Renal cortical epithelial cell (primary cell): Measurements from ENCODE around the gene HDAC9. TPM values are rescaled to one million over a fixed set of nuclear protein-coding genes. Genes with fewer than 3 reads are reported as not detected.
"Not testable (repeated sequence)": the region's sequence is repeated elsewhere in the genome, so short reads cannot be mapped to it uniquely, and the experiment has no call there.

Experiments used
- DNase-seq: peaks from one replicate; pipeline ENCODE4 v3.0.0-alpha.2; 2011; ENCODE audit warnings: low read depth
- total RNA-seq: library from RNA; depleted of rRNA; stranded (reverse); fragments of >200 nt; gene quantifications from 2 replicates; pipeline ENCODE4 v1.2.3, GENCODE V29; 2014

Gene HDAC9
- total RNA-seq, 1 donor from 2014 or later, result 41.8 TPM

DNA sequence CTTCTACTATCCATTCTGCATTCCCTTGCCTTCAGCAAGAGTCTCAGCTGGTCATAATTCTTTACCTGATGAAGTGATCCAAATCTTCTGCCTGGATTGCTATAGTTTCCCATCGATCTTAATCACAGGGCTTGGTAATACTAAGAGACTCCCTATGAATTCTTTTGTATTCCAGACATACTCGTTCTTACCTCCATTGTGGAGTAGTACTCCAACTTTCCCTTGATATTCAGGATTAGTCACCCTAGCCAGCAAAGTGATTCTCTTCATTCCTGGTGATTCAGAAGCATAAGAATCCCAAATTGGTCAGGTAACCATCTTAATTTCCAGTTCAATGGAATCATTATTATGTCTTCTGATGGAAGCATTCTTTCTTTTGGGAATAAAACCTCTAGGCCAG lies 525.2 kb downstream of the HDAC9 start:
- DNase-seq, result peak; percentile 59

DNA sequence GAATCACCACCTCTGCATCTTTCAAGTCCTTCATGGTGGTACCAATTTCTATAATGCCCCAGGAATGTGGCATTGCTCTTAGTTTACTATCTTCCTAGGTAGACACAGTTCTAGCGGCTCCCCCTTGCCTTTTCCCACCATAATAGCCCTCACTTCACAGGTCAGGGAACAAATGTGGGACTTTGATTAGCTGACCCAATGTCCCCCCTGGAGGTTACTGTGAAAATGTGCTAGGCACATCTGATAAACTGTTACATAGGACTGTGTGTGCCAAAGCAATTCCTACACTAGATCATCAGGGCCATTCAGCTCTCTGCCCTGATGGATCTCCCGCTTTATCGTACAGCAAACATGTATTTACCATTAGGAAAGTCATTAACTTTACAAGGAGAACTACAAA lies 527.9 kb downstream of the HDAC9 start:
- no peak for DNase-seq

DNA sequence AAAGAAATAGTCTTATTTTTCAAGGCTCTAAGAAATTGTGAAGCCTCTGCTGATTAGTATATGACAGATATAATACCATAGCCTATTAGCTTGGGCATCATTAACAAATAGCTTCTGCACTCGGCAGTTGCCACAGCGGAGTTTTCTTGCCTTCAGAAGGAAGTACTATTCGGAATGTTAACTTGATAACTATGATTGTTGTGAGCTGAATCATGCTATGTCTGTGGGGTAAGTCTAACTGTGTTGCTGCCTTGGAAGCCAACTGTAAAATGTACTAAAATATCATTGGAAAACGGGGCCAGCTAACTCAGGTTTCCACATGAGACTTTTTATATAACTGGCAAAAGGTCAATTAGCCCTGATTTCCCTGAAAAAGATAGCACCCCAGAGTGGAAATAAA lies 528.7 kb downstream of the HDAC9 start:
- peak; percentile 35 for DNase-seq

DNA sequence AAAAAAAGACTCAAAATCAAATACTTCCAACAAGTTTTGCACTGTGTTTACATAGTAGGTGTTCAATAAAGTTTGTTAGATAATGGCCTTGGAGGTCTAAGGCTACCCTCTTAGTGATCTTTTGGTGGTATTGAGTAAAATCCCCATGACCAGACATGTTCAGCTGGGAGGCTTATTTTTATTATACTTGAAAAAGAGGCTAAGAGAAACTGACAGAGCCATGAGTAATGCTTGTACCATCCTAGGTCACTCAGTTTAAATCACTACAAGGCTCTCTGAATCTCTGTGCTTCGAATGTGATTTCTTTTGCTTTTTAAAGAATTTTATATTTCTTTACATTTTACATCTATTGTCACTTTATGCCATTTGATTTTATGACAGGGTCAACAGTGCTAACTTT lies 531.3 kb downstream of the HDAC9 start:
- no peak for DNase-seq

DNA sequence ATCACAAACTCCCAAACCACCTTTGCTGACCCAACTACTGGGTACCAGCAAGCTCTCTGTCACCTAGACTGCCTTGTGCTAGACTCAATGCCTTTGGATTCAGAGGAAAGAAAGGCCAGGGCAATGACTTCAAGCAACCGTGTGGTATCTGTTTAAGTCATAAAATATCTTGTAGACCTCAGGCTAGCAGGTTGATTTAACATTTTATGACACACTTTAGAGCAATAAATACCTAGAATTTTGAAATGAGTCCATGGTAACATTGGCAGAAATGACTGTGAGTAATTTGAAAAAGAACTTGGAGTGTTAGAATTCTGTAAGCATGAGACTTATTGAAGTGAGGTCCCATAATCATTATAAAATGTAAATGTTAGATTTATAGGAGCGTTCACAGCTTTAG lies 534.7 kb downstream of the HDAC9 start:
- peak; percentile 7 for DNase-seq

DNA sequence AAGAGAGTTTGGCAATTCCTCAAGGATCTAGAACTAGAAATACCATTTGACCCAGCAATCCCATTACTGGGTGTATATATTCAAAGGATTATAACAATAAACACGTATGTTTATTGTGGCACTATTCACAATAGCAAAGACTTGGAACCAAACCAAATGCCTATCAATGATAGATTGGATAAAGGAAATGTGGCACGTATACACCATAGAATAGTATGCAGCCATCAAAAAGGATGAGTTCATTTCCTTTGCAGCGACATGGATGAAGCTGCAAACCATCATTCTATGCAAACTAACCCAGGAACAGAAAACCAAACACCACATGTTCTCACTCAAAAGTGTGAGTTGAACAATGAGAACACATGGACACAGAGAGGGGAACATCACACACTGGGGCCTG lies 537.4 kb downstream of the HDAC9 start:
- DNase-seq, result not testable (repeated sequence)

DNA sequence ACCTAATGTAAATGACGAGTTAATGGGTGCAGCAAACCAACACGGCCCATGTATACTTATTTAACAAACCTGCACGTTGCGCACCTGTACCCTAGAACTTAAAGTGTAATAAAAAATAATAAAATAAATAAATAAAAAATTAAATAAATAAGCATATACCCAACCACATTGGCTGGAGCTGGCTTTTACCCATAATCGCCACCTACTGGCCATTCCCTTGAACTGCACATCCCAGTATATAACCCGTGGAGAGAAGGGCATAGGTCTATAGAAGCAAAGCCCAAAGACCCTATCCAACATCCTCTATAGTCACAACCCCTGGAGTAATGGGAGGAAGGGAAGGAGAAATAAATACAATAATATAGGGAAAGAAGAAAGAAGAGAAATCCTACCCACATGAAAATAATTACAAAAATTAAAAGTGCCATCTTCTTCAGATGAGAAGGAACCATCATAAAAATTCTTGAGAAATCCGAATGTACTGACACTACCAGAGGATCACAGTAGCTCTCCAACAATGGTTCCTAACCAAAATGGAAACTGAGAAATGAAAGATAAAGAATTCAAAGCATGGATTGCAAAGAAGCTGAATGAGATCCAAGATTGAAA lies 556.3 kb downstream of the HDAC9 start:
- peak; percentile 13 for DNase-seq
